ENCODE measurements around the gene PER1. TPM values are rescaled to one million over a fixed set of nuclear protein-coding genes. Genes with fewer than 3 reads are reported as not detected.

Gene PER1
- total and polyA plus RNA-seq, 2 of the 13 experiments (the other 11 are each of a cell fraction or from before 2014, with no cell fraction given): 2.6 to 3.6 TPM

DNA sequence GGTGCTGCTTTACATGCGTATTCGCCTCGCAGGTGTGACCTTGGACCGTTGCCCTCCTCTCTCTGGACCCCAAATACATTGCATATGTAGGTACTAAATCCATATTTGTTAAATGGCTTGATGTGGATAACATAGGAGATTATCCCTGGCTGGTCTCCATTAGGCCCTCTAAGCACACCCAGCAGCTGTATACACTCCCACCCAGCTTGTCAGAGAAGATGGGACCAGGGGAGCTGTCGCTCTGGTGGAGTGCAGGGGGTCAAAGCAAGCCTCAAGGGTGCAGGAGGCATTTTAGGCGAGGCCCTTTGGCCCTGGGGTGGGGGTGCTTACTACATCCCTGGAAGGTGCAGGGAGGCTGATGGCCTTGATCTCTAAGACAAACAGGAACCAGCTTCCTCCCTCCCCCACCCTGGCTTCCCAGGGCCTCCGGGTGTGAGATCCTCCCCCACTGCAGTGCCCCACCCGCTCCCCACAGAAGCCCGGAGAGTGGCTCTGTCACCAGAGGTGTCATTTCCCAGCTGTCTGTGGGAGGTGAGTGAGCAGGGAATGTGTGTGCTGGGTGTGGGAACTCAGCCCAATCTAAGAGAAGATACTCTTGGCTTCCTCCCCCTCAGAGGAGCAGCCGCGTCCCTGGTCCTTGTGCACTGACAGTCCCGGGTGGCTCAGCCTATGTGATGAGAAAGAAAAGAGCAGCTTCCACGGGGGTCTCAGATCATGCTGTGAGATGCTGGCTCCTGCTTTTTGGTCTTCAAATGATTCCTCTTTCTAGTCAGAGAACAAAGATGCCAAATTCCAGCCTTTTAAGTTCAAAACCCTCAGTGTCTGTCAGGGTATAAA lies 12.0 kb upstream of the PER1 start (continued):
- TF ChIP-seq, protein P1, sequence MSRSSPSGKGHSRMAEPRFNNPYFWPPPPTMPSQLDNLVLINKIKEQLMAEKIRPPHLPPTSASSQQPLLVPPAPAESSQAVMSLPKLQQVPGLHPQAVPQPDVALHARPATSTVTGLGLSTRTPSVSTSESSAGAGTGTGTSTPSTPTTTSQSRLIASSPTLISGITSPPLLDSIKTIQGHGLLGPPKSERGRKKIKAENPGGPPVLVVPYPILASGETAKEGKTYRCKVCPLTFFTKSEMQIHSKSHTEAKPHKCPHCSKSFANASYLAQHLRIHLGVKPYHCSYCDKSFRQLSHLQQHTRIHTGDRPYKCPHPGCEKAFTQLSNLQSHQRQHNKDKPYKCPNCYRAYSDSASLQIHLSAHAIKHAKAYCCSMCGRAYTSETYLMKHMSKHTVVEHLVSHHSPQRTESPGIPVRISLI (CRISPR knock-in tag; IDR thresholded peaks at IDR 0.05; ENCODE audit: borderline replicate concordance): peak; percentile 59; the same call in 1 of the 2 replicates
- no peak for TF ChIP-seq ZNF44 (CRISPR knock-in tag; IDR thresholded peaks at IDR 0.05)
- TF ChIP-seq SPEN (CRISPR knock-in tag; IDR thresholded peaks at IDR 0.05; ENCODE audit: low read depth): 0 out of 2 replicates have a peak, but pooled peaks have one; percentile 14
- TF ChIP-seq ZNF235 (CRISPR knock-in tag; IDR thresholded peaks at IDR 0.05; ENCODE audit: borderline replicate concordance): no peak
- TF ChIP-seq, protein P2, sequence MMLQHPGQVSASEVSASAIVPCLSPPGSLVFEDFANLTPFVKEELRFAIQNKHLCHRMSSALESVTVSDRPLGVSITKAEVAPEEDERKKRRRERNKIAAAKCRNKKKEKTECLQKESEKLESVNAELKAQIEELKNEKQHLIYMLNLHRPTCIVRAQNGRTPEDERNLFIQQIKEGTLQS (CRISPR knock-in tag; IDR thresholded peaks at IDR 0.05): peak; percentile 21; the same call in 1 of the 2 replicates
- TF ChIP-seq, protein P3, sequence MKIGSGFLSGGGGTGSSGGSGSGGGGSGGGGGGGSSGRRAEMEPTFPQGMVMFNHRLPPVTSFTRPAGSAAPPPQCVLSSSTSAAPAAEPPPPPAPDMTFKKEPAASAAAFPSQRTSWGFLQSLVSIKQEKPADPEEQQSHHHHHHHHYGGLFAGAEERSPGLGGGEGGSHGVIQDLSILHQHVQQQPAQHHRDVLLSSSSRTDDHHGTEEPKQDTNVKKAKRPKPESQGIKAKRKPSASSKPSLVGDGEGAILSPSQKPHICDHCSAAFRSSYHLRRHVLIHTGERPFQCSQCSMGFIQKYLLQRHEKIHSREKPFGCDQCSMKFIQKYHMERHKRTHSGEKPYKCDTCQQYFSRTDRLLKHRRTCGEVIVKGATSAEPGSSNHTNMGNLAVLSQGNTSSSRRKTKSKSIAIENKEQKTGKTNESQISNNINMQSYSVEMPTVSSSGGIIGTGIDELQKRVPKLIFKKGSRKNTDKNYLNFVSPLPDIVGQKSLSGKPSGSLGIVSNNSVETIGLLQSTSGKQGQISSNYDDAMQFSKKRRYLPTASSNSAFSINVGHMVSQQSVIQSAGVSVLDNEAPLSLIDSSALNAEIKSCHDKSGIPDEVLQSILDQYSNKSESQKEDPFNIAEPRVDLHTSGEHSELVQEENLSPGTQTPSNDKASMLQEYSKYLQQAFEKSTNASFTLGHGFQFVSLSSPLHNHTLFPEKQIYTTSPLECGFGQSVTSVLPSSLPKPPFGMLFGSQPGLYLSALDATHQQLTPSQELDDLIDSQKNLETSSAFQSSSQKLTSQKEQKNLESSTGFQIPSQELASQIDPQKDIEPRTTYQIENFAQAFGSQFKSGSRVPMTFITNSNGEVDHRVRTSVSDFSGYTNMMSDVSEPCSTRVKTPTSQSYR (CRISPR knock-in tag; IDR thresholded peaks at IDR 0.05; ENCODE audit: borderline replicate concordance): peak; percentile 96
- peak; percentile 44; the same call in 1 of the 2 replicates for TF ChIP-seq YEATS4 (CRISPR knock-in tag; IDR thresholded peaks at IDR 0.05; ENCODE audit: borderline replicate concordance)
- no peak for TF ChIP-seq SMAD9 (CRISPR knock-in tag; IDR thresholded peaks at IDR 0.05)
- TF ChIP-seq KAT8 (CRISPR knock-in tag; IDR thresholded peaks at IDR 0.05): peak; percentile 38; the same call in 1 of the 2 replicates
- no peak for TF ChIP-seq ZNF713 (CRISPR knock-in tag; IDR thresholded peaks at IDR 0.05)
- TF ChIP-seq, protein P4, sequence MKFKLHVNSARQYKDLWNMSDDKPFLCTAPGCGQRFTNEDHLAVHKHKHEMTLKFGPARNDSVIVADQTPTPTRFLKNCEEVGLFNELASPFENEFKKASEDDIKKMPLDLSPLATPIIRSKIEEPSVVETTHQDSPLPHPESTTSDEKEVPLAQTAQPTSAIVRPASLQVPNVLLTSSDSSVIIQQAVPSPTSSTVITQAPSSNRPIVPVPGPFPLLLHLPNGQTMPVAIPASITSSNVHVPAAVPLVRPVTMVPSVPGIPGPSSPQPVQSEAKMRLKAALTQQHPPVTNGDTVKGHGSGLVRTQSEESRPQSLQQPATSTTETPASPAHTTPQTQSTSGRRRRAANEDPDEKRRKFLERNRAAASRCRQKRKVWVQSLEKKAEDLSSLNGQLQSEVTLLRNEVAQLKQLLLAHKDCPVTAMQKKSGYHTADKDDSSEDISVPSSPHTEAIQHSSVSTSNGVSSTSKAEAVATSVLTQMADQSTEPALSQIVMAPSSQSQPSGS (CRISPR knock-in tag; IDR thresholded peaks at IDR 0.05): 0 out of 2 replicates have a peak, but pooled peaks have one; percentile 19
- peak; percentile 50; the same call in 1 of the 2 replicates for TF ChIP-seq PITX1 (CRISPR knock-in tag; IDR thresholded peaks at IDR 0.05)
- TF ChIP-seq FOXA1 (IDR thresholded peaks at IDR 0.05): no peak
- 0 out of 2 replicates have a peak, but pooled peaks have one; percentile 18 for TF ChIP-seq FOXA1 (CRISPR knock-in tag; IDR thresholded peaks at IDR 0.05)
- peak; percentile 52; the same call in 1 of the 2 replicates for TF ChIP-seq CCDC6 (CRISPR knock-in tag; IDR thresholded peaks at IDR 0.05)
- no peak for TF ChIP-seq RFXAP (CRISPR knock-in tag; IDR thresholded peaks at IDR 0.05; ENCODE audit: borderline replicate concordance)
- TF ChIP-seq CBX5 (CRISPR knock-in tag; IDR thresholded peaks at IDR 0.05; ENCODE audit: borderline replicate concordance): no peak
- no peak for TF ChIP-seq RFX1 (IDR thresholded peaks at IDR 0.05)
- TF ChIP-seq TAF1 (CRISPR knock-in tag; IDR thresholded peaks at IDR 0.05): 0 out of 2 replicates have a peak, but pooled peaks have one; percentile 24
- TF ChIP-seq, protein P5, sequence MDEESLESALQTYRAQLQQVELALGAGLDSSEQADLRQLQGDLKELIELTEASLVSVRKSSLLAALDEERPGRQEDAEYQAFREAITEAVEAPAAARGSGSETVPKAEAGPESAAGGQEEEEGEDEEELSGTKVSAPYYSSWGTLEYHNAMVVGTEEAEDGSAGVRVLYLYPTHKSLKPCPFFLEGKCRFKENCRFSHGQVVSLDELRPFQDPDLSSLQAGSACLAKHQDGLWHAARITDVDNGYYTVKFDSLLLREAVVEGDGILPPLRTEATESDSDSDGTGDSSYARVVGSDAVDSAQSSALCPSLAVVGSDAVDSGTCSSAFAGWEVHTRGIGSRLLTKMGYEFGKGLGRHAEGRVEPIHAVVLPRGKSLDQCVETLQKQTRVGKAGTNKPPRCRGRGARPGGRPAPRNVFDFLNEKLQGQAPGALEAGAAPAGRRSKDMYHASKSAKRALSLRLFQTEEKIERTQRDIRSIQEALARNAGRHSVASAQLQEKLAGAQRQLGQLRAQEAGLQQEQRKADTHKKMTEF (CRISPR knock-in tag; IDR thresholded peaks at IDR 0.05): peak; percentile 35; the same call in 1 of the 2 replicates
- TF ChIP-seq FOXO1 (CRISPR knock-in tag; IDR thresholded peaks at IDR 0.05): peak; percentile 59; the same call in 1 of the 2 replicates
- no peak; the same call in 1 of the 2 replicates for TF ChIP-seq GATAD1 (CRISPR knock-in tag; IDR thresholded peaks at IDR 0.05)
- TF ChIP-seq HNRNPL (IDR thresholded peaks at IDR 0.05; ENCODE audit: low read depth, low read length): 0 out of 2 replicates have a peak, but pooled peaks have one; percentile 4

Data from HepG2 (cell line).